ENCODE data around the gene FAM3D. TPM values are rescaled to one million over a fixed set of nuclear protein-coding genes. Genes with fewer than 3 reads are reported as not detected.

The FAM3D gene
- polyA plus RNA-seq (not detected in 3 replicates), polyA minus RNA-seq (not detected in 3 replicates)
- polyA plus RNA-seq (2011; ENCODE audit: low read depth): 0.34 TPM
- 0.12 and 0.14 TPM in 2 replicates for polyA plus RNA-seq (2011; cell fraction: cytosol; rRNA removed)
- polyA plus RNA-seq (2011; cell fraction: nucleus; rRNA removed): not detected in 2 replicates
- 0.63 TPM in 1 of 2 replicates, not detected in the other for polyA plus RNA-seq (2012; ENCODE audit: low replicate concordance)
- polyA minus RNA-seq (2011; cell fraction: cytosol; rRNA and poly(A)+ RNA removed): not detected
- not detected in 2 replicates for polyA minus RNA-seq (2011; cell fraction: nucleus; rRNA and poly(A)+ RNA removed)

DNA sequence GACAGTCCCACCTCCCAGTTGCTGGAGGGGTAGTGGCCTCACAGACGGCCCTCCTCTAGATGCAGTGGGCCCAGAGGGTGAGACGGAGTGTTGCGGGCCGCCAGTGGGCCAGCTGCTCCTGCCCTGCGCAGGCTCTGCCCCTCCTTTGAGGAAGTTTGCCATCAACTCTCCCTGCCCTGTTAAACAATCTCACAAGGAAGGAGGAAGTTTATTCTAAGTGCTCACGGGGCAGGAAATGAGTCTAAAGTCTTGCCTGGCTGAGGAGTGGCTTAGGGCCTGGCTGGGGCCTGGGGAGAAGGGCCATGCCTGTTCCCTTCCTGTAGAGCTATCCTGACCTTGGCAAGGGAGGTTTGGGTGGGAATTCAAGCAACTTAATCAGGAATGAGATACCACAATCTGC is at the start of gene FAM3D:
TSS of gene FAM3D (minus strand) at position 92 of the 400 bp plus-strand sequence. CDS start 11,211 bp downstream, outside the sequence.
- H3K79me2 ChIP-seq (ENCODE audit: control insufficient read depth, insufficient read depth, low read length): no peaks in the 10 kb centered on the region
- H3K36me3 ChIP-seq (ENCODE audit: control insufficient read depth in 2 of 2, extremely low read depth in 1 of 2, insufficient read depth in 2 of 2, low read length in 2 of 2): no peaks in the 10 kb centered on the region
- H4K20me1 ChIP-seq (ENCODE audit: control insufficient read depth, extremely low read depth, insufficient read depth, low read length): no peaks in the 10 kb centered on the region
- H3K9ac ChIP-seq (ENCODE audit: control insufficient read depth, extremely low read depth, insufficient read depth, low read length): no peak within 1 kb of the TSS
- H3K9me1 ChIP-seq (ENCODE audit: control insufficient read depth, extremely low read depth, insufficient read depth, low read length): no peaks in the 10 kb centered on the region
- H3K4me1 ChIP-seq (ENCODE audit: control insufficient read depth, extremely low read depth, insufficient read depth, low read length): no peaks in the 10 kb centered on the region
- H3K27ac ChIP-seq (ENCODE audit: control insufficient read depth, insufficient read depth, low read length): no peak within 1 kb of the TSS
- DNase-seq (ENCODE audit: low read depth, low spot score) (no peak), FAIRE-seq (no peak)
- H3K27me3 ChIP-seq (ENCODE audit: control insufficient read depth, extremely low read depth, insufficient read depth, low read length): no peaks in the 10 kb centered on the region
- no peak for TF ChIP-seq EZH2 (IDR thresholded peaks at IDR 0.05; ENCODE audit: low read length)
- TF ChIP-seq, protein P1, sequence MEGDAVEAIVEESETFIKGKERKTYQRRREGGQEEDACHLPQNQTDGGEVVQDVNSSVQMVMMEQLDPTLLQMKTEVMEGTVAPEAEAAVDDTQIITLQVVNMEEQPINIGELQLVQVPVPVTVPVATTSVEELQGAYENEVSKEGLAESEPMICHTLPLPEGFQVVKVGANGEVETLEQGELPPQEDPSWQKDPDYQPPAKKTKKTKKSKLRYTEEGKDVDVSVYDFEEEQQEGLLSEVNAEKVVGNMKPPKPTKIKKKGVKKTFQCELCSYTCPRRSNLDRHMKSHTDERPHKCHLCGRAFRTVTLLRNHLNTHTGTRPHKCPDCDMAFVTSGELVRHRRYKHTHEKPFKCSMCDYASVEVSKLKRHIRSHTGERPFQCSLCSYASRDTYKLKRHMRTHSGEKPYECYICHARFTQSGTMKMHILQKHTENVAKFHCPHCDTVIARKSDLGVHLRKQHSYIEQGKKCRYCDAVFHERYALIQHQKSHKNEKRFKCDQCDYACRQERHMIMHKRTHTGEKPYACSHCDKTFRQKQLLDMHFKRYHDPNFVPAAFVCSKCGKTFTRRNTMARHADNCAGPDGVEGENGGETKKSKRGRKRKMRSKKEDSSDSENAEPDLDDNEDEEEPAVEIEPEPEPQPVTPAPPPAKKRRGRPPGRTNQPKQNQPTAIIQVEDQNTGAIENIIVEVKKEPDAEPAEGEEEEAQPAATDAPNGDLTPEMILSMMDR (optimal IDR thresholded peaks at IDR 0.05 in 1 of 3, IDR thresholded peaks at IDR 0.05 in 1 of 3, conservative IDR thresholded peaks at IDR 0.05 in 1 of 3; ENCODE audit: extremely low read depth in 1 of 3, insufficient read depth in 2 of 3, low read length in 3 of 3): no peak
- no peak within 1 kb of the TSS for H2AFZ ChIP-seq (ENCODE audit: control insufficient read depth, low read length)
- H3K9me3 ChIP-seq (ENCODE audit: control insufficient read depth, low read depth, low read length): no peaks in the 10 kb centered on the region
- H3K4me2 ChIP-seq (ENCODE audit: control insufficient read depth, extremely low read depth, insufficient read depth, low read depth, low read length): no peak within 1 kb of the TSS
- dilution Hi-C loops (cut with MboI; ENCODE audit: extremely low pct_ligation_motif_present, low sequenced_read_pairs): no loop called here
- no peak within 1 kb of the TSS for H3K4me3 ChIP-seq (ENCODE audit: control insufficient read depth in 2 of 3, extremely low read depth in 1 of 3, insufficient read depth in 2 of 3, low read depth in 1 of 3, low read length in 3 of 3)

DNA sequence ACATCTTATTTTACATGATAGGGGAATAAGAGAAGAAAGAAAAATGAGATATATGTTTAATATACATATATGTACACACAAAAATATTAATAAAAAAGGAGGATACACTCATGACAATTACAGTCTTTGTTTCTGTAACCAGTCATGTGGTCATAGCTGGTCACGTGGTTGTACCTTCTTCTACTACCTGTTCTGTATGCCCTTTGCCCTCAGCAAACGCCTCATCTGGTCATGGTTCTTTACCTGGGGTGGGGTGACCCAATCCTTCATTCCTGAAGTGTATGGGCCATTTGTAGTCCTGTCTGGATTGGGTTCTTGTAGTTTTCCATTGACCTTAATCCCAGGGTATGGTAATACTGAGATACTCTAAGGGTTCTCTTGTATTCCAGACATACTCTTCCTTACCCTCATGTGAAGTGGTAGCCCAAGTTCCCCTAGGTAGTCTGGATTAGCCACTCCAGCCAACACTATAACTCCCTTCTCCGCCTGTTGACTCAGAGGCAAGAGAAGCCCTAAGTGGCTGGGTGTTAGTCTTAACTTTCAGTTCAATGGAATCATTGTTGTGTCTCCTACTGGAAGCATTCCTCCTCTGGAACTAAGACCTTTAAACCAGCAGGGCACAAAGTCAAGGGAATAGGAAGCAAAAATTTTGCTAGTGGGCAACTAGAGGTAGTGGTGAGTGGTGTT is 47.3 kb upstream of the FAM3D start:
- no peaks in the 10 kb centered on the region for H3K9me1 ChIP-seq (ENCODE audit: control insufficient read depth, extremely low read depth, insufficient read depth, low read length)
- H3K27me3 ChIP-seq (ENCODE audit: control insufficient read depth, extremely low read depth, insufficient read depth, low read length): no peaks in the 10 kb centered on the region
- no peaks in the 10 kb centered on the region for H3K9me3 ChIP-seq (ENCODE audit: control insufficient read depth, low read depth, low read length)
- dilution Hi-C loops (cut with MboI; ENCODE audit: extremely low pct_ligation_motif_present, low sequenced_read_pairs): no loop called here
- no peak overlapping the region for H3K4me2 ChIP-seq (ENCODE audit: control insufficient read depth, extremely low read depth, insufficient read depth, low read depth, low read length)
- FAIRE-seq (no peak), DNase-seq (ENCODE audit: low read depth, low spot score) (no peak)
- no peak overlapping the region for H2AFZ ChIP-seq (ENCODE audit: control insufficient read depth, low read length)
- H3K9ac ChIP-seq (ENCODE audit: control insufficient read depth, extremely low read depth, insufficient read depth, low read length): no peak overlapping the region
- no peak for TF ChIP-seq EZH2 (IDR thresholded peaks at IDR 0.05; ENCODE audit: low read length)
- TF ChIP-seq, protein P1 (optimal IDR thresholded peaks at IDR 0.05 in 1 of 3, IDR thresholded peaks at IDR 0.05 in 1 of 3, conservative IDR thresholded peaks at IDR 0.05 in 1 of 3; ENCODE audit: extremely low read depth in 1 of 3, insufficient read depth in 2 of 3, low read length in 3 of 3): no peak
- no peaks in the 10 kb centered on the region for H3K36me3 ChIP-seq (ENCODE audit: control insufficient read depth in 2 of 2, extremely low read depth in 1 of 2, insufficient read depth in 2 of 2, low read length in 2 of 2)
- no peak overlapping the region for H3K27ac ChIP-seq (ENCODE audit: control insufficient read depth, insufficient read depth, low read length)
- H3K79me2 ChIP-seq (ENCODE audit: control insufficient read depth, insufficient read depth, low read length): no peaks in the 10 kb centered on the region
- no peaks in the 10 kb centered on the region for H4K20me1 ChIP-seq (ENCODE audit: control insufficient read depth, extremely low read depth, insufficient read depth, low read length)
- no peaks in the 10 kb centered on the region for H3K4me1 ChIP-seq (ENCODE audit: control insufficient read depth, extremely low read depth, insufficient read depth, low read length)
- H3K4me3 ChIP-seq (ENCODE audit: control insufficient read depth in 2 of 3, extremely low read depth in 1 of 3, insufficient read depth in 2 of 3, low read depth in 1 of 3, low read length in 3 of 3): no peak overlapping the region

Data from keratinocyte (primary cell).